Gastrocnemius medialis (tissue), 4 donors: ENCODE data around the gene LRRN3. TPM values are rescaled to one million over a fixed set of nuclear protein-coding genes. Genes with fewer than 3 reads are reported as not detected.

Experiments used
- ATAC-seq, 2 donors: fragments of 150-250 bp; one replicate each; pipeline ENCODE4 v1.9.1; 2016
- DNase-seq, 2 donors: peaks; one replicate each; pipeline ENCODE4 v3.0.0-alpha.2; 2019
- H3K27ac ChIP-seq, 4 donors: fragments of 200-600 bp; sonication (generic); 1 replicate in 1 of 4; 2 replicates in 3 of 4; pipeline ENCODE4 v1.5.1; 2016 to 2018; ENCODE audit warnings: mild to moderate bottlenecking in 2 of 4, moderate library complexity in 1 of 4
- H3K27me3 ChIP-seq, 3 donors: fragments of 200-600 bp; sonication (generic) in 2 of 3; 1 replicate in 1 of 3; 2 replicates in 2 of 3; pipeline versions ENCODE4 v1.5.1 to v1.6.0; 2016 to 2019; ENCODE audit warnings: mild to moderate bottlenecking in 1 of 3, moderate library complexity in 1 of 3
- H3K36me3 ChIP-seq, 2 donors: fragments of 200-600 bp; sonication (generic) in 1 of 2; one replicate each; pipeline ENCODE4 v1.5.1; 2017 to 2018
- H3K4me1 ChIP-seq, 2 donors: fragments of 200-600 bp; sonication (generic) in 1 of 2; one replicate each; pipeline ENCODE4 v1.5.1; 2016 to 2017; ENCODE audit warnings: mild to moderate bottlenecking in 2 of 2
- H3K4me3 ChIP-seq, 4 donors: fragments of 200-600 bp; sonication (generic) in 3 of 4; 1 replicate in 1 of 4; 2 replicates in 3 of 4; pipeline ENCODE4 v1.5.1; 2016 to 2019; ENCODE audit warnings: mild to moderate bottlenecking in 2 of 4
- H3K9me3 ChIP-seq, 3 donors: fragments of 200-600 bp; sonication (generic) in 2 of 3; 1 replicate in 1 of 3; 2 replicates in 2 of 3; pipeline ENCODE4 v1.5.1; 2016 to 2019
- CTCF ChIP-seq, 5 experiments: fragments of 450-650 bp in 3 of 5; fragments of 200-600 bp in 2 of 5; sonication (generic) in 2 of 5; IDR thresholded peaks in 4 of 5; conservative IDR thresholded peaks in 1 of 5; 1 replicate in 4 of 5; 2 replicates in 1 of 5; pipeline ENCODE4 v1.5.1; 2016 to 2019; ENCODE audit warnings: antibody characterized with exemption in 5 of 5, mild to moderate bottlenecking in 3 of 5, moderate library complexity in 3 of 5
- POLR2A ChIP-seq, 2 donors: fragments of 450-650 bp; IDR thresholded peaks; one replicate each; pipeline ENCODE4 v1.6.1; 2017; ENCODE audit warnings: antibody characterized with exemption in 2 of 2, mild to moderate bottlenecking in 2 of 2, moderate library complexity in 2 of 2
- in situ Hi-C, 4 donors: fragments of 200-750 bp; cut with MboI; loops; one replicate each; pipeline versions ENCODE4 v1.15.0 to v1.8.0; 2017; ENCODE audit warnings: low sequenced_read_pairs in 4 of 4
- intact Hi-C: fragments of 100-400 bp; cut with DNase I; formaldehyde crosslinking; loops from one replicate; pipeline ENCODE4 v1.15.1; 2023; ENCODE audit warnings: low total_unique reads
- total RNA-seq, 4 donors: library from RNA; depleted of rRNA; stranded (reverse); fragments of >200 nt; gene quantifications; one replicate each; pipeline versions ENCODE4 v1.1.0 to v1.2.3, GENCODE V29; 2016

Gene LRRN3
- 10 to 100 TPM in 1 of 4 donors, 1 to 10 TPM in 2, under 1 TPM in 1; 0.42 to 11.7 (median 6.9) TPM for total RNA-seq

DNA sequence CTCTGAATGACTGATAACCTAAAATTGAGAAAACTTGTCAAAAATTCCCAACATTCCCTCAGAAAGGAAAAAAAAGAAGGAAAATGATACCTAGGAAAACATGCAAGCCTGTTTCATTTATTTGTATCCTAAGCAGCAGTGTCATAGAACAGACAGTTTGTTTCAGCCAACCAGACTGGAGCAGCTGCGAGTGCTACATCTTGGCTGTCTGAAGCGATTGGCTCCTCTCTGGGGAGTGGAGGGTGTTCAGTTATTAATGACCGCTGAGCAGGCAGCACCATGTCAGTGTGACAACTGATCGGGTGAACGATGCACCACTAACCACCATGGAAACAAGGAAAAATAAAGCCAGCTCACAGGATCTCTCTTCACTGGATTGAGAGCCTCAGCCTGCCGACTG lies at the start of gene LRRN3:
LRRN3 (plus strand) TSS at position 282 of the 400 bp plus-strand sequence. CDS start 31,646 bp downstream, outside the sequence.
- no peaks in the 10 kb centered on the region for H3K9me3 ChIP-seq
- H3K36me3 ChIP-seq = no peaks in the 10 kb centered on the region
- DNase-seq (peak; percentile 50 to 53), ATAC-seq (peak; percentile 92 to 96)
- in situ Hi-C loops = loop anchor here in 3 of 4 donors (5.0 to 25.0 kb wide), 3 partner anchors 394 to 646 kb away; no protein-coding TSS in a partner anchor
- TF ChIP-seq POLR2A (IDR thresholded peaks at IDR 0.05) (peak in 1 of 2 donors; percentile 55), CTCF (IDR thresholded peaks at IDR 0.05 in 4 of 5, conservative IDR thresholded peaks at IDR 0.05 in 1 of 5) (no peak)
- intact Hi-C loops = loop anchor here (1.0 to 5.0 kb wide), 2 partner anchors 395 to 471 kb away; partner anchors contain the start of gene IMMP2L
- H3K4me3 ChIP-seq = peak within 1 kb of the TSS; percentile 44 to 58 (median 51)
- no peaks in the 10 kb centered on the region for H3K27me3 ChIP-seq
- peak within 1 kb of the TSS in 1 of 4 donors; percentile 46 for H3K27ac ChIP-seq
- H3K4me1 ChIP-seq = peaks cover 16 to 37% of the 10 kb centered on the region in 2 donors

- in situ Hi-C loops = no loop called here
- H3K27ac ChIP-seq = no peak overlapping the region
- ATAC-seq = peak; percentile 52 to 68
Observed at GRCh38 chr7:111041577-111041976, 49.4 kb upstream of the LRRN3 start.

DNA sequence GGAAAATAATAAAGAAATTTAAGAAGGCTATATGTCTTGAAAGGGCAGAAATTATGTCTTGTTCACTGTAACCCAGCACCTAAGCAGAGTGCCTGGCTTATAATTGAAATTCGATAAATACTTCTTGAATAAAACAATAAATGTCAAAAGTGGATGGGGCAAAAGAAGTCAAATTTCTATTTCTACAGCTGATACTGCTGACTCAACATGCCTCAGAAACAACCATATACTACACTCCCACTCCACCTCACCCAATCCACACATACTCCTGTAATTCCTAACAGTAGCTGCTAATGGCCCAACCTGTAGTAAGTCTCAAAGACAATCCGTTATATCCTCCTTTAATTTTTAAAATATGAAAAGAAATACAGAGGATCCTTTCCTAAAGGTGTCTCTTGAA lies 48.1 kb upstream of the LRRN3 start:
- intact Hi-C loops = no loop called here
- ATAC-seq = no peak
- in situ Hi-C loops = no loop called here
- no peak overlapping the region for H3K27ac ChIP-seq
- TF ChIP-seq POLR2A (IDR thresholded peaks at IDR 0.05) = no peak
- no peak for TF ChIP-seq CTCF (IDR thresholded peaks at IDR 0.05 in 4 of 5, conservative IDR thresholded peaks at IDR 0.05 in 1 of 5)
- no peak for DNase-seq
- H3K36me3 ChIP-seq = no peaks in the 10 kb centered on the region
- H3K27me3 ChIP-seq = no peaks in the 10 kb centered on the region
- H3K9me3 ChIP-seq = no peaks in the 10 kb centered on the region
- H3K4me3 ChIP-seq = no peak overlapping the region
- H3K4me1 ChIP-seq = no peaks in the 10 kb centered on the region

More at GRCh38 chr7:111041577-111041976, 49.4 kb upstream of the LRRN3 start:
- no peak for TF ChIP-seq CTCF (IDR thresholded peaks at IDR 0.05 in 4 of 5, conservative IDR thresholded peaks at IDR 0.05 in 1 of 5)
- no peak for TF ChIP-seq POLR2A (IDR thresholded peaks at IDR 0.05)
- Histone ChIP-seq H3K27me3 (no peaks in the 10 kb centered on the region), H3K4me1 (no peaks in the 10 kb centered on the region), H3K4me3 (no peak overlapping the region), H3K9me3 (no peaks in the 10 kb centered on the region), H3K36me3 (no peaks in the 10 kb centered on the region)
- DNase-seq = no peak
- intact Hi-C loops = no loop called here

GRCh38 chr7:111043561-111043960 lies 47.4 kb upstream of the LRRN3 start:
- no peaks in the 10 kb centered on the region for H3K9me3 ChIP-seq
- no peak overlapping the region for H3K27ac ChIP-seq
- ATAC-seq (no peak), DNase-seq (no peak)
- TF ChIP-seq POLR2A (IDR thresholded peaks at IDR 0.05) = no peak
- TF ChIP-seq CTCF (IDR thresholded peaks at IDR 0.05 in 4 of 5, conservative IDR thresholded peaks at IDR 0.05 in 1 of 5) = no peak
- H3K36me3 ChIP-seq = no peaks in the 10 kb centered on the region
- in situ Hi-C loops (no loop called here), intact Hi-C loops (no loop called here)
- H3K4me3 ChIP-seq = no peak overlapping the region
- H3K27me3 ChIP-seq = no peaks in the 10 kb centered on the region
- H3K4me1 ChIP-seq = no peaks in the 10 kb centered on the region

DNA sequence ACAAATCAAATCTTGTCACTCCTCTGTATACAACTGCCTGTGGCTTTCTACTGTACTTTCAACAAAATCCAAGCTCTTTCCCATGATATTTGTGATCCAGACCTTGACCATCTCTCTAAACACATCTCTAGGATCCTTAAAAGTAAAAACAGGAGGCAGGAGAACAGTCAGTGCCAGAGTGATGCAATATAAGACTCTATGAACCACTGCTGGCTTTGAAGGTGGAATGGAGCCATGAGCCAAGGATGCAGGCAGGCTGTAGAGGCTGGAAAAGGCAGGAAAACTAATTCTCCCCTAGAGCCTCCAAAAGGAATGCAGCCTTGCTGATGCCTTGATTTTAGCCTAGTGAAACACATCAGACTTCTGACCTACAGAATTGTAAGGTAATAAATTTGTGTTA lies 45.5 kb upstream of the LRRN3 start:
- H3K27ac ChIP-seq = no peak overlapping the region
- no peaks in the 10 kb centered on the region for H3K4me1 ChIP-seq
- TF ChIP-seq CTCF (IDR thresholded peaks at IDR 0.05 in 4 of 5, conservative IDR thresholded peaks at IDR 0.05 in 1 of 5) (no peak), POLR2A (IDR thresholded peaks at IDR 0.05) (no peak)
- DNase-seq (no peak), ATAC-seq (peak; percentile 33 to 55)
- no peak overlapping the region for H3K4me3 ChIP-seq
- H3K36me3 ChIP-seq = no peaks in the 10 kb centered on the region
- no peaks in the 10 kb centered on the region for H3K9me3 ChIP-seq
- intact Hi-C loops = no loop called here
- no peaks in the 10 kb centered on the region for H3K27me3 ChIP-seq
- in situ Hi-C loops = no loop called here
